ENCODE measurements around the gene TMEM233.

- TF ChIP-seq MAX (IDR thresholded peaks at IDR 0.05) (no peak), NFIC (IDR thresholded peaks at IDR 0.05) (no peak)
These were observed 3.9 kb upstream of the TMEM233 start for GRCh38 chr12:119589634-119590033.

Data from Ishikawa (cell line).